ENCODE data around the gene CHRNB1. TPM values are rescaled to one million over a fixed set of nuclear protein-coding genes. Genes with fewer than 3 reads are reported as not detected.

CHRNB1 gene
- total RNA-seq, 4 donors from 2014 or later, result 6.5 to 16.0 (median 13.5) TPM

GRCh38 chr17:7419819-7420610, 24.8 kb upstream of the CHRNB1 start, which contains the start of gene SPEM1:
TSS of gene SPEM1 (plus strand) at chr17:7420324. CDS start at chr17:7420385, 61 bp downstream.
- Histone ChIP-seq H3K36me3 (peaks cover 0 to 35% (median 0%) of the 10 kb centered on the region in 3 donors), H3K27ac (no peak within 1 kb of the TSS), H3K4me3 (no peak within 1 kb of the TSS), H3K9me3 (no peaks in the 10 kb centered on the region), H3K27me3 (no peaks in the 10 kb centered on the region), H3K4me1 (no peaks in the 10 kb centered on the region)
- DNase-seq (ENCODE audit: low spot score in 2 of 2), result no peak
- whole genome bisulfite sequencing, 2 donors, result 53 to 63% methylated on average over 12 to 15 of the region's 17 CpGs
- TF ChIP-seq EP300 (IDR thresholded peaks at IDR 0.05) (no peak), POLR2A (IDR thresholded peaks at IDR 0.05) (no peak), CTCF (IDR thresholded peaks at IDR 0.05) (no peak)

- DNase-seq (ENCODE audit: low spot score in 2 of 2), result no peak
- TF ChIP-seq POLR2A (IDR thresholded peaks at IDR 0.05) (no peak), CTCF (IDR thresholded peaks at IDR 0.05) (no peak)
- WGBS, 2 donors, result 93 to 100% methylated on average over 6 to 12 of the region's 16 CpGs
- Histone ChIP-seq H3K4me3 (no peak overlapping the region), H3K27me3 (no peaks in the 10 kb centered on the region), H3K4me1 (no peaks in the 10 kb centered on the region), H3K9me3 (no peaks in the 10 kb centered on the region), H3K36me3 (peaks cover 0 to 24% (median 0%) of the 10 kb centered on the region in 3 donors), H3K27ac (no peak overlapping the region)
Measured at GRCh38 chr17:7421186-7421585, 23.7 kb upstream of the CHRNB1 start.

- TF ChIP-seq EP300 (IDR thresholded peaks at IDR 0.05), result no peak
- no peak for TF ChIP-seq CTCF (IDR thresholded peaks at IDR 0.05)
- no peak for TF ChIP-seq POLR2A (IDR thresholded peaks at IDR 0.05)
- Histone ChIP-seq H3K27me3 (no peaks in the 10 kb centered on the region), H3K27ac (no peak overlapping the region), H3K9me3 (no peaks in the 10 kb centered on the region), H3K4me3 (no peak overlapping the region), H3K36me3 (no peaks in the 10 kb centered on the region), H3K4me1 (no peaks in the 10 kb centered on the region)
- 47 to 61% methylated on average over 4 of the region's 4 CpGs for WGBS, 2 donors
- DNase-seq (ENCODE audit: low spot score in 2 of 2), result no peak
Measured at GRCh38 chr17:7423679-7424078, 21.2 kb upstream of the CHRNB1 start.

GRCh38 chr17:7425316-7425715, 19.5 kb upstream of the CHRNB1 start, which contains the start of gene SPEM2:
TSS of gene SPEM2 (plus strand) at chr17:7425616. CDS start at chr17:7425689, 73 bp downstream.
- H3K9me3 ChIP-seq, result no peaks in the 10 kb centered on the region
- 77 to 88% methylated on average over 7 of the region's 7 CpGs for WGBS, 2 donors
- H3K27ac ChIP-seq, result no peak within 1 kb of the TSS
- H3K4me1 ChIP-seq, result no peaks in the 10 kb centered on the region
- DNase-seq (ENCODE audit: low spot score in 2 of 2), result no peak
- TF ChIP-seq EP300 (IDR thresholded peaks at IDR 0.05), result no peak
- no peak for TF ChIP-seq CTCF (IDR thresholded peaks at IDR 0.05)
- no peak for TF ChIP-seq POLR2A (IDR thresholded peaks at IDR 0.05)
- H3K4me3 ChIP-seq, result no peak within 1 kb of the TSS
- H3K36me3 ChIP-seq, result no peaks in the 10 kb centered on the region
- H3K27me3 ChIP-seq, result no peaks in the 10 kb centered on the region

- WGBS, 2 donors, result 87 to 88% methylated on average over 8 of the region's 8 CpGs
- no peak overlapping the region for H3K4me3 ChIP-seq
- no peaks in the 10 kb centered on the region for H3K36me3 ChIP-seq
Measured at GRCh38 chr17:7425756-7426155, 19.1 kb upstream of the CHRNB1 start.

More at GRCh38 chr17:7425756-7426155, 19.1 kb upstream of the CHRNB1 start:
- DNase-seq (ENCODE audit: low spot score in 2 of 2), result no peak
- H3K4me1 ChIP-seq, result no peaks in the 10 kb centered on the region
- TF ChIP-seq EP300 (IDR thresholded peaks at IDR 0.05) (no peak), POLR2A (IDR thresholded peaks at IDR 0.05) (no peak), CTCF (IDR thresholded peaks at IDR 0.05) (no peak)
- no peak overlapping the region for H3K27ac ChIP-seq
- H3K27me3 ChIP-seq, result no peaks in the 10 kb centered on the region
- no peaks in the 10 kb centered on the region for H3K9me3 ChIP-seq

Measured in tibial nerve (tissue), 4 donors.